Neural crest cell (in vitro differentiated cells): ENCODE measurements around the gene EXOC7. TPM values are rescaled to one million over a fixed set of nuclear protein-coding genes. Genes with fewer than 3 reads are reported as not detected.

Experiments used
- DNase-seq: peaks from one replicate; pipeline ENCODE4 v3.0.0; 2021; ENCODE audit warnings: low read depth, mixed read lengths, low spot score
- H3K27ac Mint-ChIP-seq: one replicate; pipeline ENCODE4 v1.8.0; 2021; ENCODE audit warnings: mild to moderate bottlenecking, mixed read lengths; ENCODE audit not compliant: unreplicated experiment
- H3K27me3 Mint-ChIP-seq: 2 replicates; pipeline ENCODE4 v1.8.0; 2021; ENCODE audit warnings: low read depth, mild to moderate bottlenecking, mixed read lengths
- H3K36me3 Mint-ChIP-seq: 2 replicates; pipeline ENCODE4 v1.8.0; 2021; ENCODE audit warnings: low read depth, mild to moderate bottlenecking, mixed read lengths
- H3K4me1 Mint-ChIP-seq: 2 replicates; pipeline ENCODE4 v1.8.0; 2021; ENCODE audit warnings: mixed read lengths
- H3K4me3 Mint-ChIP-seq: one replicate; pipeline ENCODE4 v1.8.0; 2021; ENCODE audit warnings: mild to moderate bottlenecking, mixed read lengths
- H3K9me3 Mint-ChIP-seq: 2 replicates; pipeline ENCODE4 v1.8.0; 2021; ENCODE audit warnings: mixed read lengths
- total RNA-seq: library from RNA; stranded (reverse); gene quantifications from 2 replicates; pipeline ENCODE4 v1.2.1, GENCODE V29; 2021
- TF ChIP-seq, protein P1 (sequence below): fragments of 200-600 bp; sonication (generic); conservative IDR thresholded peaks from 2 replicates; pipeline ENCODE4 v1.5.0; 2021; ENCODE audit warnings: antibody characterized with exemption, mild to moderate bottlenecking

Gene EXOC7
- total RNA-seq, 1 donor from 2014 or later = 195 TPM

GRCh38 chr17:76150712-76151622 is 47.4 kb upstream of the EXOC7 start:
- H3K4me3 Mint-ChIP-seq = no peak overlapping the region
- no peaks in the 10 kb centered on the region for H3K9me3 Mint-ChIP-seq
- peaks cover 4% of the 10 kb centered on the region for H3K4me1 Mint-ChIP-seq
- TF ChIP-seq, protein P1, sequence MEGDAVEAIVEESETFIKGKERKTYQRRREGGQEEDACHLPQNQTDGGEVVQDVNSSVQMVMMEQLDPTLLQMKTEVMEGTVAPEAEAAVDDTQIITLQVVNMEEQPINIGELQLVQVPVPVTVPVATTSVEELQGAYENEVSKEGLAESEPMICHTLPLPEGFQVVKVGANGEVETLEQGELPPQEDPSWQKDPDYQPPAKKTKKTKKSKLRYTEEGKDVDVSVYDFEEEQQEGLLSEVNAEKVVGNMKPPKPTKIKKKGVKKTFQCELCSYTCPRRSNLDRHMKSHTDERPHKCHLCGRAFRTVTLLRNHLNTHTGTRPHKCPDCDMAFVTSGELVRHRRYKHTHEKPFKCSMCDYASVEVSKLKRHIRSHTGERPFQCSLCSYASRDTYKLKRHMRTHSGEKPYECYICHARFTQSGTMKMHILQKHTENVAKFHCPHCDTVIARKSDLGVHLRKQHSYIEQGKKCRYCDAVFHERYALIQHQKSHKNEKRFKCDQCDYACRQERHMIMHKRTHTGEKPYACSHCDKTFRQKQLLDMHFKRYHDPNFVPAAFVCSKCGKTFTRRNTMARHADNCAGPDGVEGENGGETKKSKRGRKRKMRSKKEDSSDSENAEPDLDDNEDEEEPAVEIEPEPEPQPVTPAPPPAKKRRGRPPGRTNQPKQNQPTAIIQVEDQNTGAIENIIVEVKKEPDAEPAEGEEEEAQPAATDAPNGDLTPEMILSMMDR = no peak
- H3K27ac Mint-ChIP-seq = no peak overlapping the region
- no peaks in the 10 kb centered on the region for H3K27me3 Mint-ChIP-seq
- DNase-seq = no peak
- H3K36me3 Mint-ChIP-seq = no peaks in the 10 kb centered on the region

- Mint-ChIP-seq H3K27me3 (no peaks in the 10 kb centered on the region), H3K27ac (no peak overlapping the region), H3K4me3 (no peak overlapping the region), H3K36me3 (no peaks in the 10 kb centered on the region), H3K9me3 (no peaks in the 10 kb centered on the region), H3K4me1 (peaks cover 4% of the 10 kb centered on the region)
- TF ChIP-seq, protein P1 = no peak
- no peak for DNase-seq
Measured at GRCh38 chr17:76149214-76149613, 45.6 kb upstream of the EXOC7 start.

DNA sequence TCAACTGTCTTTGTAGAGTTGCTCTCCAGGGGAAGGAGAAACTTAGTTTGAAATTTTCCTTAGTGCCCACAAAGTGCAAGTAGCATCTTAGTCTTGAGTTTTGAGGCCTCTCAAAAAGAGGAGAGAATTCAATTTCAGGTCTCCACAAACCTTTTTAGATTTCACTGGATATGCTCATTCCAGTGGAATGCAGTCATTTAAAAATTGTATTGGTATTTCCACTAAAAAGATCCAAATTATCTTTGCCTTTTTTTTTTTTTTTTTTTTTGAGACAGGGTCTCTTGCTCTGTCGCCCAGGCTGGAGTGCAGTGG is 44.4 kb upstream of the EXOC7 start:
- H3K36me3 Mint-ChIP-seq = no peaks in the 10 kb centered on the region
- TF ChIP-seq, protein P1 = peak; percentile 11
- H3K4me1 Mint-ChIP-seq = peaks cover 9% of the 10 kb centered on the region
- H3K27me3 Mint-ChIP-seq = no peaks in the 10 kb centered on the region
- no peaks in the 10 kb centered on the region for H3K9me3 Mint-ChIP-seq
- DNase-seq = no peak
- no peak overlapping the region for H3K4me3 Mint-ChIP-seq
- no peak overlapping the region for H3K27ac Mint-ChIP-seq

DNA sequence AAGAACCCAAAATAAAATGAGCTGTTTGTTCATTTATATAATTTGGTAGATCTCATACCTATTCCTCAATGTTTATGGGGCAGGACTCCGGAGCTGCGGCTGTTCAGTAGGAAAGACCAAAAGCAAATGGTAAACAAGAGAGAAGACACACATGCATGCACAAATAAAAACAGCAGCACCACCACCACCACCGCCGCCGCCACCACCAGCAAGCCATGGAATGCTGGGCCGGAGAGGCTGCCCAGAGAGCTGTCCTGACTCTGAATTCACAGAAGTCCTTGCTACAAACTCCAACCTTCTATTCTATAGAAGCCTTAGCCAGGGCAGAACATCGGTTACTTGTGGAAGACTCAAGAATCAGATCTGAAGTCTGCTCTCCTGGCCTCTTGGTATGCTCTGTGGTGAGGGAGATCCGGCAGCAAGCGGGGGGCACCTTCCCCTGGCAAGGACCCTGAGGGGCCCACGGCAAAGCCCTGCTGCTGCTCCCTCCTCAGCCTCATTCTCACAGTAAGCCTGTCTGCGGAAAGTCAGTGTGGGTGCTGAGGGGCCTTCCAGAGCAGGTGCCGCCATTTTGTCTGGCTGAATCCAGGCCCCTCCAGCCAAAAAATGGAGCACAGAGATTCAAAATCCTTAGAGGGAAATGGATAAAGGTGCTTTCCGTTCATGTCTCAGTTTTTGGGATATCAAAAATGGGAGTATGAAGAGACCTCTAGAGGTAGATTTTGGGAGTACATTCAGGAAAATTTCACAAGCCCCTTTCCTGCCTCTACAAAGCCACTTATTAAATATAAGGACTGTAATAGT is 43.8 kb upstream of the EXOC7 start:
- Mint-ChIP-seq H3K36me3 (no peaks in the 10 kb centered on the region), H3K27me3 (peaks cover 2% of the 10 kb centered on the region), H3K4me1 (peaks cover 13% of the 10 kb centered on the region), H3K9me3 (no peaks in the 10 kb centered on the region), H3K27ac (no peak overlapping the region), H3K4me3 (peak overlapping the region; percentile 69)
- TF ChIP-seq, protein P1 = peak; percentile 65
- DNase-seq = no peak

DNA sequence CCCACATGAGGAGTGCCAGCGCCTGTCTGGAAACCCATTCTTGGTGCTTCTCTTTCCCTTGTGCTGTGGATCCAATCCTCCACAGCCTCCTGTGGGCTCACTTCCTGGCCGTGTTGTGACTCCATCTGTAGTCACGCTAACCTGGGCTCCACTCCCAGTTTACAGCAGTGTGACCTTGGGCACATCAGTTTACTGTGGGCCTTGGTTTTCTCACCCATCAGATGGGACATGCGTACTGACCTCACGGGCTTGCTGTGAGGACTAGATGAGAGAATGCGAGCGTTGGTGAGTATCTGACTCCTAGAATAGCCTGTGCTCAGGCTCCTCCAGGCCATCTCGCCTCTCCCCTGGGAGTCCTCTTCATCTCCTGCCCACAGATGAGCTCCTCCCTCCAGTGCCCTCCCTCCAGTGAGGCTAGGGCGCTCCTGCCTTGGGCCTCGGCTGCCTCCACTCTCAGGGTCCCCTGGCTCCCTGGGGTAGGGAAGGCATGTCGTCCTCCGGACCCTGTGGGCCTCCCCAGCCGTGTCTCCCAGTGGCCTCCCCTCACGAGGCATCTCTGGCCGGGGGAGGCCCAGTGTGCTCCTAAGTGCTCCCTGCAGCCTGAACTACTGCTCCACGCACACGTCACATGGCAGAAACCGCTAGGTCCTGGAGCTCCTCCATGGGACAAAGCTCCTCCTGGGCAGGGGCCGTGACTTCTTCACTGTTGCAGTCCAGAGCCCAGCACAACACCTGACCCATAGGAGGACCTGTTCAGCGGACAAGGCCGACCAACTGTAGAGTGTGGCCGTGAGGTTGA is 42.7 kb upstream of the EXOC7 start:
- TF ChIP-seq, protein P1 = no peak
- Mint-ChIP-seq H3K27ac (no peak overlapping the region), H3K9me3 (no peaks in the 10 kb centered on the region), H3K36me3 (no peaks in the 10 kb centered on the region), H3K4me3 (no peak overlapping the region), H3K4me1 (peaks cover 24% of the 10 kb centered on the region), H3K27me3 (peaks cover 14% of the 10 kb centered on the region)
- DNase-seq = no peak
